Measurements from ENCODE around the gene DENND1B. TPM values are rescaled to one million over a fixed set of nuclear protein-coding genes. Genes with fewer than 3 reads are reported as not detected.

The DENND1B gene
- total and polyA plus RNA-seq, 5 donors from 2014 or later: 13.8 to 45.5 (median 18.1) TPM

DNA sequence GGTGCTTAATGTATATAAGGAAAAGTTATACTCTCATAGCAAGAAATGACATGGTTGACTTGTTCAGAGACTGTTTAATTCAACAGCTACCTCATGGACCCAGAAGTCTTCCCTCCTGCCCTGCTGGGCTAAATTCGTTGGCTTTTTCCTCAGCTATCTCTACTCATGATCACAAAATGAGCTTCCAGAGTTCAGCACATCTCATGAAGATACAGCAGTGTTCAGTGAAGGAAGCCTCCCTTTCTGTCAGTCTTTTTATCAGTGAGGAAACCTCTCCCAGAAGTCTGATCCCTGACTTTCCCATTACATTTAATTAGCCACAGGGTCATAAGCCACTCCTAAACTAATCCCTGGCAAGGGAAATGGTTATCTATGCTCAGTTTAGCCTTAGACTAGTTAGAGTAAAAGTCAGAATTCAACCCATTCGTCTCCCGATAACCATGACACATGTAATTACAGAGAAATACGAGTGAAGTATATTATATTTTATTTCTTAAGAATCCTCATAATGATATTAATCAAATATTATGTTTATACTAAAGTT is 97.5 kb downstream of the DENND1B start:
- Histone ChIP-seq H3K27ac (ENCODE audit: insufficient read depth, low read length, poor library complexity, severe bottlenecking) (no peak overlapping the region), H3K4me1 (ENCODE audit: control insufficient read depth, insufficient read depth, low read length, poor library complexity, severe bottlenecking) (peaks cover 9% of the 10 kb centered on the region), H3K36me3 (ENCODE audit: control insufficient read depth, insufficient read depth, low read length) (no peaks in the 10 kb centered on the region), H3K4me3 (ENCODE audit: low read depth, low read length) (no peak overlapping the region), H3K9me3 (ENCODE audit: control insufficient read depth in 2 of 2, low read length in 2 of 2) (no peaks in the 10 kb centered on the region), H3K27me3 (ENCODE audit: control insufficient read depth, insufficient read depth, low read length) (no peaks in the 10 kb centered on the region)
- Mint-ChIP-seq H3K36me3 (no peaks in the 10 kb centered on the region), H3K4me1 (peaks cover 21 to 45% (median 35%) of the 10 kb centered on the region in 4 donors), H3K4me3 (no peak overlapping the region), H3K27me3 (no peaks in the 10 kb centered on the region), H3K9me3 (no peaks in the 10 kb centered on the region), H3K27ac (peak overlapping the region in 1 of 3 donors; percentile 27)
- ATAC-seq (ENCODE audit: low read depth in 2 of 2): no peak
- DNase-seq: no peak

DNA sequence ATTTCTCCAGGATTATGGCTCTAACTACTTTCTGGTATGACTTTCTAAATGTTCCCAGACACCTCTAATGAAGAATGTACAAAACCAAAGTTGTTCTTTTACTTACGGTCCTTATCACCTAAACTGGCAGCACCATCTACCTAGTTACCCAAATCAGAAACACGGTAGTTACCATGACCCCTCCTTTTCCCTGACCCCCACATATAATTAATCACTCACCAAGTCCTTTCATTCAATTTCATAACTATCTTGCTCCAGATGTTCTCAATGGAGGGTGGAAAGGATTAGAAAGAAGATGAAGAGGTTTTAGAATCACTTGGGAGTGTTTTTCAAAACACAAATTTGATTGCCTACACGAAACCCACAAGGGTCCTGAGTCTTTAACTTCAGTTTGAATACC is 98.0 kb downstream of the DENND1B start:
- Mint-ChIP-seq H3K4me3 (no peak overlapping the region), H3K27me3 (no peaks in the 10 kb centered on the region), H3K9me3 (no peaks in the 10 kb centered on the region), H3K27ac (peak overlapping the region in 1 of 3 donors; percentile 7), H3K4me1 (peaks cover 16 to 40% (median 30%) of the 10 kb centered on the region in 4 donors), H3K36me3 (no peaks in the 10 kb centered on the region)
- Histone ChIP-seq H3K36me3 (ENCODE audit: control insufficient read depth, insufficient read depth, low read length) (no peaks in the 10 kb centered on the region), H3K27ac (ENCODE audit: insufficient read depth, low read length, poor library complexity, severe bottlenecking) (no peak overlapping the region), H3K4me1 (ENCODE audit: control insufficient read depth, insufficient read depth, low read length, poor library complexity, severe bottlenecking) (peaks cover 9% of the 10 kb centered on the region), H3K4me3 (ENCODE audit: low read depth, low read length) (no peak overlapping the region), H3K9me3 (ENCODE audit: control insufficient read depth in 2 of 2, low read length in 2 of 2) (no peaks in the 10 kb centered on the region), H3K27me3 (ENCODE audit: control insufficient read depth, insufficient read depth, low read length) (no peaks in the 10 kb centered on the region)
- DNase-seq (no peak), ATAC-seq (ENCODE audit: low read depth in 2 of 2) (no peak)

DNA sequence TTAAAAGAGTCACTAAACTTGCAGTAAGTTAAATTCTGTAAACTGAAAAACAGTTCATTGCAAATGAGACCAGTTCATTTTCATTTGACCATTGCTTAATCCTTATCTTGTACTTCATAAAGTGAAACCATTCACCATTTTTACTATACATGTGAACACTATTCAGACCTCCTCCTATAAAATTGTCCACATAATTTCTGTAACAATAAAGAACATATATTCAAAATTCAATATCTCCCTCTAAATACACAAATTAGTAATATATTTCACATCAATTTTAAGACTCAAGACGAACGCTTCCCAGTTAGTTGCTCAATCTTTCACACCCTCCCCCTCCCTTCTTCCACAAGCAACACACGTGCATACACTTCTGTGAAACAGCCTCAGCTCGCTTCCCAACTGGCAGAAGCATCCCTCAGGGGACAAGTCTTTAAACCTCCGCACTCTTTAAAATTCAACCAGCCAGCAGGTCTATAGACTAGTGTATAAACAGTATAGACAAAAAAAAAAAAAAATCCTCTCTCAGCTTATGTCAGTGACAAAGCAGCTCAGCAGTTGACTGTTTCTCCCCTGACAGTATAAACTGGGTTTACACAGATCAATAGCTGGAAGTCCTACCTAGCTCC is 99.6 kb downstream of the DENND1B start:
- H3K4me3 ChIP-seq (ENCODE audit: low read depth, low read length): no peak overlapping the region
- no peaks in the 10 kb centered on the region for H3K9me3 ChIP-seq (ENCODE audit: control insufficient read depth in 2 of 2, low read length in 2 of 2)
- H3K36me3 Mint-ChIP-seq: no peaks in the 10 kb centered on the region
- no peak for DNase-seq
- H3K27me3 ChIP-seq (ENCODE audit: control insufficient read depth, insufficient read depth, low read length): no peaks in the 10 kb centered on the region
- H3K4me3 Mint-ChIP-seq: peak overlapping the region in 1 of 4 donors; percentile 11
- no peaks in the 10 kb centered on the region for H3K27me3 Mint-ChIP-seq
- H3K4me1 Mint-ChIP-seq: peaks cover 17 to 32% (median 22%) of the 10 kb centered on the region in 4 donors
- no peaks in the 10 kb centered on the region for H3K36me3 ChIP-seq (ENCODE audit: control insufficient read depth, insufficient read depth, low read length)
- H3K4me1 ChIP-seq (ENCODE audit: control insufficient read depth, insufficient read depth, low read length, poor library complexity, severe bottlenecking): peaks cover 9% of the 10 kb centered on the region
- H3K27ac Mint-ChIP-seq: peak overlapping the region in 1 of 3 donors; percentile 39
- no peak for ATAC-seq (ENCODE audit: low read depth in 2 of 2)
- H3K9me3 Mint-ChIP-seq: no peaks in the 10 kb centered on the region
- H3K27ac ChIP-seq (ENCODE audit: insufficient read depth, low read length, poor library complexity, severe bottlenecking): no peak overlapping the region

DNA sequence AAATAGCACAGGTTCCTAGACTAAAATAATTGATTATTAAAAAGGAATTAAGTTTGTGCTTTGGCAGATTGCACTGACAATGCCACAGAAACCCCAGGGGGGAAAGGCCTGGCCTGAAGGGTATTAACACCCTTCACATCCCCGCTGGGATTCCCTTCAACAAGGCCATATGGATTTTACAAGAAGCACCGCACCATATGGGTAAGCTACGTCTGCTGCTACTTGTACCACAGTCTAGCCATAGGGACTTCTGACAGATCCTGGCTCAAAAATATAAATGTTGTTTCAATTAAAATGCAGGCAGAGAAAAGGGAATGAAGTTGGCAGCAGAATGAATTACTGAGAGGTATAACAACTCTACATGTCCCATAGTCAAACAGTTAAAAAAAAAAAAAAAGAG is 101.0 kb downstream of the DENND1B start:
- DNase-seq (no peak), ATAC-seq (ENCODE audit: low read depth in 2 of 2) (no peak)
- Histone ChIP-seq H3K9me3 (ENCODE audit: control insufficient read depth in 2 of 2, low read length in 2 of 2) (no peaks in the 10 kb centered on the region), H3K27ac (ENCODE audit: insufficient read depth, low read length, poor library complexity, severe bottlenecking) (no peak overlapping the region), H3K36me3 (ENCODE audit: control insufficient read depth, insufficient read depth, low read length) (no peaks in the 10 kb centered on the region), H3K4me1 (ENCODE audit: control insufficient read depth, insufficient read depth, low read length, poor library complexity, severe bottlenecking) (peaks cover 9% of the 10 kb centered on the region), H3K27me3 (ENCODE audit: control insufficient read depth, insufficient read depth, low read length) (no peaks in the 10 kb centered on the region), H3K4me3 (ENCODE audit: low read depth, low read length) (no peak overlapping the region)
- Mint-ChIP-seq H3K27ac (no peak overlapping the region), H3K9me3 (no peaks in the 10 kb centered on the region), H3K4me3 (no peak overlapping the region), H3K4me1 (peaks cover 18 to 35% (median 22%) of the 10 kb centered on the region in 4 donors), H3K27me3 (no peaks in the 10 kb centered on the region), H3K36me3 (peaks cover 3% of the 10 kb centered on the region)

DNA sequence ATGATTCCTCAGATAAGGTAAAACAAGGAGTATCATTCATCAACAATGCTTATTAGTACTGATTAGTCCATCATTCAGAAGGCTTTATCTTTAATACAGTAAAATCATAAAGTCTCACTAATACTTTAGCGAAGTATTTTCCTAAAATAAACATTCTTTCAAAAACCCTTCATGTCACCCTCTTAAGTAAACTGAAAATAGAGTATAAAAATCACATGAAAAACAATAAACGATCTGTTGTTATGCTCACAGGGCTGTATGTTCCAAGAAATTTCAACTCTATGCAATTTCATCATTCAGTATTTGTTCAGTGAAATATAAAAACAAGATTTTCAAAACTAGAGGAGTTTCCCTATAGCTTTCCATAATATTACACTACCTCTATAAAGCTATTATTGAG is 102.0 kb downstream of the DENND1B start:
- Histone ChIP-seq H3K4me3 (ENCODE audit: low read depth, low read length) (no peak overlapping the region), H3K27me3 (ENCODE audit: control insufficient read depth, insufficient read depth, low read length) (no peaks in the 10 kb centered on the region), H3K36me3 (ENCODE audit: control insufficient read depth, insufficient read depth, low read length) (no peaks in the 10 kb centered on the region), H3K9me3 (ENCODE audit: control insufficient read depth in 2 of 2, low read length in 2 of 2) (no peaks in the 10 kb centered on the region), H3K27ac (ENCODE audit: insufficient read depth, low read length, poor library complexity, severe bottlenecking) (no peak overlapping the region), H3K4me1 (ENCODE audit: control insufficient read depth, insufficient read depth, low read length, poor library complexity, severe bottlenecking) (peaks cover 9% of the 10 kb centered on the region)
- Mint-ChIP-seq H3K4me1 (peaks cover 18 to 35% (median 22%) of the 10 kb centered on the region in 4 donors), H3K4me3 (no peak overlapping the region), H3K27me3 (no peaks in the 10 kb centered on the region), H3K27ac (no peak overlapping the region), H3K36me3 (peaks cover 3% of the 10 kb centered on the region), H3K9me3 (no peaks in the 10 kb centered on the region)
- DNase-seq (no peak), ATAC-seq (ENCODE audit: low read depth in 2 of 2) (no peak)

DNA sequence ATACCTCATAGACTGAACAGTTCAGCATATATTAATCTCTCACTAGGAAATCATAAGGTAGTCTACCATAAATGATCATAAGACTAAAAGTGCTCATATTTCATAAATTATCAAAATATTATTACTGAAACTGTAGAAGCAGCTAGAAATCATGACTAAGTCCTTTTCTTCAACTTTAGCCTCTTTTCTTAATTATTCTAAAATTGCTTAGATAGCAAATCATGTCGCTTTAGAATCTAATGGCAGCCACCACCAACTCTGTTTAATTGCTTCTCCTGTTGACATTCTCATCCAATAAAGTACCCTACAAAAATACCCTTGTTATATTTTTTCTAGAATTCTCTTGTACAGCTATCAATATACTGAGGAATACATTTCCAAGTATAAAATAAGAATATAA is 102.9 kb downstream of the DENND1B start:
- Histone ChIP-seq H3K36me3 (ENCODE audit: control insufficient read depth, insufficient read depth, low read length) (no peaks in the 10 kb centered on the region), H3K4me3 (ENCODE audit: low read depth, low read length) (no peak overlapping the region), H3K9me3 (ENCODE audit: control insufficient read depth in 2 of 2, low read length in 2 of 2) (no peaks in the 10 kb centered on the region), H3K4me1 (ENCODE audit: control insufficient read depth, insufficient read depth, low read length, poor library complexity, severe bottlenecking) (peaks cover 9% of the 10 kb centered on the region), H3K27ac (ENCODE audit: insufficient read depth, low read length, poor library complexity, severe bottlenecking) (no peak overlapping the region), H3K27me3 (ENCODE audit: control insufficient read depth, insufficient read depth, low read length) (no peaks in the 10 kb centered on the region)
- Mint-ChIP-seq H3K36me3 (peaks cover 3% of the 10 kb centered on the region), H3K27ac (no peak overlapping the region), H3K27me3 (no peaks in the 10 kb centered on the region), H3K4me3 (no peak overlapping the region), H3K9me3 (no peaks in the 10 kb centered on the region), H3K4me1 (peaks cover 12 to 28% (median 18%) of the 10 kb centered on the region in 4 donors)
- ATAC-seq (ENCODE audit: low read depth in 2 of 2) (no peak), DNase-seq (no peak)

DNA sequence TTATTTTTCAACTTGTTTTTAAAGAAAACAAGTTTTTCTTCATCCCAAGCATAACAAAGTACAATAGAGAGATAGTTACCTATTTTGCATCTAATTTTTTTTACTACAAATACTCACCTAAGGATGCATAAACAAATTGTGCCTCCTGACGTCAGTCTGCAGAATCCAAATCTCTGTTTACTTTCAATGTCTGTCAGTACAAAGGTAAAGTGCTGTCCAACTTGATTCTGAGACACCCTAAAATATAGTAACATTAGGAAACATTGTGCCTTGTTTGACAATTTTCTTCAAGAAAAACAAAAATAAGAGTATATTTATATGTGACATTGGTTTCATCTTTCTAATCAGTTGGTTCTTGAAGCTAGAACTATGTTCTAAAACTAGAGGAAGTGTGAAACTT is 103.4 kb downstream of the DENND1B start:
- no peaks in the 10 kb centered on the region for H3K36me3 ChIP-seq (ENCODE audit: control insufficient read depth, insufficient read depth, low read length)
- no peaks in the 10 kb centered on the region for H3K27me3 ChIP-seq (ENCODE audit: control insufficient read depth, insufficient read depth, low read length)
- H3K27ac Mint-ChIP-seq: no peak overlapping the region
- H3K27me3 Mint-ChIP-seq: no peaks in the 10 kb centered on the region
- no peaks in the 10 kb centered on the region for H3K9me3 Mint-ChIP-seq
- ATAC-seq (ENCODE audit: low read depth in 2 of 2) (no peak), DNase-seq (no peak)
- peaks cover 9% of the 10 kb centered on the region for H3K4me1 ChIP-seq (ENCODE audit: control insufficient read depth, insufficient read depth, low read length, poor library complexity, severe bottlenecking)
- H3K4me3 ChIP-seq (ENCODE audit: low read depth, low read length): no peak overlapping the region
- no peak overlapping the region for H3K27ac ChIP-seq (ENCODE audit: insufficient read depth, low read length, poor library complexity, severe bottlenecking)
- no peak overlapping the region for H3K4me3 Mint-ChIP-seq
- H3K9me3 ChIP-seq (ENCODE audit: control insufficient read depth in 2 of 2, low read length in 2 of 2): no peaks in the 10 kb centered on the region
- H3K36me3 Mint-ChIP-seq: peaks cover 3% of the 10 kb centered on the region
- H3K4me1 Mint-ChIP-seq: peaks cover 8 to 24% (median 14%) of the 10 kb centered on the region in 4 donors

DNA sequence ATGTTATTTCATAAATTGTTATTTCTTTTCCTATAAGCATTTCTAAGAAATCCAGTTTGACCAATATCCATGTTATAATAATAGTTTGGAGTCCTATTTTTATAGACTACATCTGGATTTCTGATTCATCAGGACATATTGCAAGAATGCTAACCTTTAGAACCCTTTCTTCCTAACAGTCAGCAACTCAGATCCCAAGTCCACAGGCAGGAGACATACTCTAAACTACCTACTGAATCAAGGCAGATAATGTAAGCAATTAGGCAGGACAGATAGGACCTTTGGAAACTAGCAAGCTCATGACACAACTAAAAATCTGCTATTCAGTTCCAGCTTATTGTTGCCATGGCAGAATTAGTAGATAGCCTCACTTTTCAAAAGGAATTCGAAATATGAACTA is 104.1 kb downstream of the DENND1B start:
- Histone ChIP-seq H3K9me3 (ENCODE audit: control insufficient read depth in 2 of 2, low read length in 2 of 2) (no peaks in the 10 kb centered on the region), H3K27ac (ENCODE audit: insufficient read depth, low read length, poor library complexity, severe bottlenecking) (no peak overlapping the region), H3K36me3 (ENCODE audit: control insufficient read depth, insufficient read depth, low read length) (no peaks in the 10 kb centered on the region), H3K27me3 (ENCODE audit: control insufficient read depth, insufficient read depth, low read length) (no peaks in the 10 kb centered on the region), H3K4me3 (ENCODE audit: low read depth, low read length) (no peak overlapping the region), H3K4me1 (ENCODE audit: control insufficient read depth, insufficient read depth, low read length, poor library complexity, severe bottlenecking) (peaks cover 8% of the 10 kb centered on the region)
- Mint-ChIP-seq H3K4me1 (peaks cover 8 to 16% (median 13%) of the 10 kb centered on the region in 4 donors), H3K4me3 (no peak overlapping the region), H3K9me3 (no peaks in the 10 kb centered on the region), H3K36me3 (peaks cover 3% of the 10 kb centered on the region), H3K27me3 (no peaks in the 10 kb centered on the region), H3K27ac (no peak overlapping the region)
- ATAC-seq (ENCODE audit: low read depth in 2 of 2): no peak
- DNase-seq: no peak
